Measurements from ENCODE around the gene HHATL.

Gene HHATL

GRCh38 chr3:42702066-42702951 is at the start of gene HHATL:
HHATL (minus strand) TSS chr3:42702798; CDS start chr3:42700826, 1,972 bp downstream.
- peak; percentile 46 for DNase-seq

- peak; percentile 38 for DNase-seq
Observed at GRCh38 chr3:42751609-42752008, 49.0 kb upstream of the HHATL start.

- DNase-seq: peak; percentile 45
Observed at GRCh38 chr3:42750834-42751233, 48.2 kb upstream of the HHATL start.

- DNase-seq: peak; percentile 48
Observed at GRCh38 chr3:42749753-42750231, 47.2 kb upstream of the HHATL start.

- DNase-seq: peak; percentile 42
Observed at GRCh38 chr3:42749025-42749752, 46.6 kb upstream of the HHATL start.

GRCh38 chr3:42747581-42747980 is 45.0 kb upstream of the HHATL start:
- DNase-seq: peak; percentile 47

GRCh38 chr3:42746455-42747450 is 44.2 kb upstream of the HHATL start:
- DNase-seq: peak; percentile 47

- DNase-seq: peak; percentile 23
Observed at GRCh38 chr3:42745776-42746454, 43.3 kb upstream of the HHATL start.

GRCh38 chr3:42745291-42745745 is 42.7 kb upstream of the HHATL start:
- DNase-seq: no peak

GRCh38 chr3:42743204-42743995 is 40.8 kb upstream of the HHATL start:
- DNase-seq: peak; percentile 26

GRCh38 chr3:42742688-42743087 is 40.1 kb upstream of the HHATL start:
- DNase-seq: peak; percentile 28

GRCh38 chr3:42742259-42742658 is 39.7 kb upstream of the HHATL start:
- peak; percentile 30 for DNase-seq

- DNase-seq: peak; percentile 35
Observed at GRCh38 chr3:42741796-42742195, 39.2 kb upstream of the HHATL start.

GRCh38 chr3:42739401-42740158 is 37.0 kb upstream of the HHATL start:
- peak; percentile 40 for DNase-seq

GRCh38 chr3:42736531-42736930 is 33.9 kb upstream of the HHATL start:
- DNase-seq: peak; percentile 30

- peak; percentile 17 for DNase-seq
Observed at GRCh38 chr3:42736081-42736480, 33.5 kb upstream of the HHATL start.

GRCh38 chr3:42735615-42736014 is 33.0 kb upstream of the HHATL start:
- peak; percentile 20 for DNase-seq

- DNase-seq: no peak
Observed at GRCh38 chr3:42735019-42735418, 32.4 kb upstream of the HHATL start.

GRCh38 chr3:42734263-42734860 is 31.8 kb upstream of the HHATL start:
- peak; percentile 42 for DNase-seq

All from activated CD8-positive, alpha-beta memory T cell treated with anti-CD3 and anti-CD28 coated beads, Interleukin-2, amount 50 U/mL, for 48 hours (primary cell).